Right atrium auricular region (tissue), 2 donors: Measurements from ENCODE around the gene UBE2E2. TPM values are rescaled to one million over a fixed set of nuclear protein-coding genes. Genes with fewer than 3 reads are reported as not detected.

Experiments used
- DNase-seq: peaks from one replicate; pipeline ENCODE4 v3.0.0-alpha.2; 2019; ENCODE audit warnings: low spot score
- H3K27ac ChIP-seq, 2 donors: fragments of 200-600 bp; sonication (generic); 1 replicate in 1 of 2; 2 replicates in 1 of 2; pipeline ENCODE4 v1.5.1; 2016 to 2019
- H3K27me3 ChIP-seq, 2 donors: fragments of 200-600 bp; sonication (generic); one replicate each; pipeline versions ENCODE4 v1.5.1 to v1.6.0; 2017 to 2019
- H3K36me3 ChIP-seq: fragments of 200-600 bp; sonication (generic); one replicate; pipeline ENCODE4 v1.5.1; 2016
- H3K4me1 ChIP-seq, 2 donors: fragments of 200-600 bp; sonication (generic); one replicate each; pipeline versions ENCODE4 v1.5.1 to v1.6.0; 2017 to 2019
- H3K4me3 ChIP-seq, 2 donors: fragments of 200-600 bp; sonication (generic); 1 replicate in 1 of 2; 2 replicates in 1 of 2; pipeline ENCODE4 v1.5.1; 2017 to 2019; ENCODE audit warnings: mild to moderate bottlenecking in 1 of 2, moderate library complexity in 1 of 2
- H3K9me3 ChIP-seq, 2 donors: fragments of 200-600 bp; sonication (generic); one replicate each; pipeline ENCODE4 v1.5.1; 2019
- total RNA-seq, 2 donors: library from RNA; depleted of rRNA; stranded (reverse); fragments of >200 nt; gene quantifications; one replicate each; pipeline ENCODE4 v1.1.0, GENCODE V29; 2016
- TF ChIP-seq, protein P1 (sequence below), 2 donors: fragments of 200-600 bp; sonication (generic); IDR thresholded peaks; one replicate each; pipeline ENCODE4 v1.5.1; 2019; ENCODE audit warnings: antibody characterized with exemption in 2 of 2

Gene UBE2E2
- total RNA-seq, 2 donors from 2014 or later, result 31.0 to 36.7 TPM

DNA sequence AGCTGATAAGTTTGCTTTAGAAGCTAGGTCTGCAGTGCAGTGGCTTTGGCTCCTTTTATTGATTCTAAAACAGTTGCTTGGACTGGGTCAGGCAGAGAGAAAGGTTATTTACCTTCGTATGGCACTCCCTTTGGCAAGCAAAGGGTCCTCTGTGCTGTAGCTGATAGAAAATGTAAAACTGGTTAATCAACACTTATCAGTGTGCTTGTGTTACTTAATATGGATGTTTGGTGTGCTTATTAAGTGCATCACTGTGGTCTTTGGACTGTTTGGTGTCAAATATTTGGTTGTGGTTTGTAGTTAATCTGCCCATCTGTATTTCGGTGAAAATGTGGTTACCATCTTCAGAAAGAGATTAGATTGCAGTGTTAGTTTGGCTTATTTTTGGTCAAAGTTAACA lies 16.0 kb downstream of the UBE2E2 start:
- Histone ChIP-seq H3K27me3 (no peaks in the 10 kb centered on the region), H3K27ac (no peak overlapping the region), H3K9me3 (peaks cover 0 to 8% of the 10 kb centered on the region in 2 donors), H3K36me3 (no peaks in the 10 kb centered on the region), H3K4me1 (peaks cover 0 to 17% of the 10 kb centered on the region in 2 donors), H3K4me3 (no peak overlapping the region)
- TF ChIP-seq, protein P1, sequence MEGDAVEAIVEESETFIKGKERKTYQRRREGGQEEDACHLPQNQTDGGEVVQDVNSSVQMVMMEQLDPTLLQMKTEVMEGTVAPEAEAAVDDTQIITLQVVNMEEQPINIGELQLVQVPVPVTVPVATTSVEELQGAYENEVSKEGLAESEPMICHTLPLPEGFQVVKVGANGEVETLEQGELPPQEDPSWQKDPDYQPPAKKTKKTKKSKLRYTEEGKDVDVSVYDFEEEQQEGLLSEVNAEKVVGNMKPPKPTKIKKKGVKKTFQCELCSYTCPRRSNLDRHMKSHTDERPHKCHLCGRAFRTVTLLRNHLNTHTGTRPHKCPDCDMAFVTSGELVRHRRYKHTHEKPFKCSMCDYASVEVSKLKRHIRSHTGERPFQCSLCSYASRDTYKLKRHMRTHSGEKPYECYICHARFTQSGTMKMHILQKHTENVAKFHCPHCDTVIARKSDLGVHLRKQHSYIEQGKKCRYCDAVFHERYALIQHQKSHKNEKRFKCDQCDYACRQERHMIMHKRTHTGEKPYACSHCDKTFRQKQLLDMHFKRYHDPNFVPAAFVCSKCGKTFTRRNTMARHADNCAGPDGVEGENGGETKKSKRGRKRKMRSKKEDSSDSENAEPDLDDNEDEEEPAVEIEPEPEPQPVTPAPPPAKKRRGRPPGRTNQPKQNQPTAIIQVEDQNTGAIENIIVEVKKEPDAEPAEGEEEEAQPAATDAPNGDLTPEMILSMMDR (IDR thresholded peaks at IDR 0.05), result no peak
- DNase-seq, result no peak

DNA sequence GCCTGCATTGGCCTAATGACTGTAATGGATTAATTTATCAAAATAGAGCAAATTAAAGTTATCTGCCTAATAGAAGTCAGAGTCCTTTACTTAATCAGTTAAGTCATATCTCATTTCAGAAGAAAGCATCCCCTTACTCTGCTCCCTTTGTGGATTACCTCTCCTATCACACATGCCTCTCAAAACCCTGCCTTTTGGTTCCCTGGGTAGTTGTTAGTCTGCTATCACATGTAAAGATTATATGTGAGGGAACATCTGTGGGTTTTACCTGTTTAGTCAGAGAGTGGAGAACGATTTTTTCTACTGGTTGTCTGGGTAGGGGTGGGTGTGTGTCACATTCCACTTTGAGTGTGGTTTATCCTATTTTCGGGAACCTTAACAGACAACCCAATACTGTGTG lies 16.4 kb downstream of the UBE2E2 start:
- no peak for DNase-seq
- H3K27ac ChIP-seq, result no peak overlapping the region
- no peaks in the 10 kb centered on the region for H3K27me3 ChIP-seq
- H3K4me3 ChIP-seq, result no peak overlapping the region
- peaks cover 0 to 9% of the 10 kb centered on the region in 2 donors for H3K9me3 ChIP-seq
- H3K4me1 ChIP-seq, result peaks cover 0 to 17% of the 10 kb centered on the region in 2 donors
- TF ChIP-seq, protein P1 (IDR thresholded peaks at IDR 0.05), result no peak
- H3K36me3 ChIP-seq, result no peaks in the 10 kb centered on the region

- Histone ChIP-seq H3K27me3 (no peaks in the 10 kb centered on the region), H3K36me3 (no peaks in the 10 kb centered on the region), H3K4me1 (peaks cover 0 to 17% of the 10 kb centered on the region in 2 donors), H3K4me3 (no peak overlapping the region), H3K27ac (no peak overlapping the region), H3K9me3 (peaks cover 0 to 9% of the 10 kb centered on the region in 2 donors)
- no peak for DNase-seq
- TF ChIP-seq, protein P1 (IDR thresholded peaks at IDR 0.05), result no peak
Observed at GRCh38 chr3:23221136-23221535, 18.0 kb downstream of the UBE2E2 start.

GRCh38 chr3:23232016-23232415 lies 28.9 kb downstream of the UBE2E2 start:
- H3K4me1 ChIP-seq, result peaks cover 0 to 12% of the 10 kb centered on the region in 2 donors
- no peak for DNase-seq
- TF ChIP-seq, protein P1 (IDR thresholded peaks at IDR 0.05), result no peak

DNA sequence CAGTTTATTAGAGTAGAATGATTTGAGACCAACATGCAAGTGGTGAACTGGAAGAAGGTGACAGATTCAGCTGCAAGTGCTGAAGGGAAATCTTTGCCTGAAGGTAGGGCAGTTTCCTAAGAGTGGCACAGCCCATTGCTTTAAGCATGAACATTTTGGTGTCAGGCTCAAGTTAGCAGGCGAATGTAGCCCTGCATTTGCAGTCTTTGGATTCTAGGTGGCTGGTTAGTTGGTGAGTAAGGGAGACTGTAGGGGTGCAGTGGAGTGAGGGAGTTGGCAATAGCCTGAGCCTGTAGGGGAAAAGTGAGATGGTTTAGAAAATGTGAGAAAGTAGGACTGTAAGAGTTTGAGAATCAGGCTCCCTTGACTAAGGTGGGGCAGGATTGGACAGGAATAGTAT lies 29.7 kb downstream of the UBE2E2 start:
- no peaks in the 10 kb centered on the region for H3K27me3 ChIP-seq
- H3K4me1 ChIP-seq, result peaks cover 0 to 12% of the 10 kb centered on the region in 2 donors
- no peaks in the 10 kb centered on the region for H3K9me3 ChIP-seq
- no peak for DNase-seq
- no peak overlapping the region for H3K27ac ChIP-seq
- no peak overlapping the region for H3K4me3 ChIP-seq
- TF ChIP-seq, protein P1 (IDR thresholded peaks at IDR 0.05), result no peak
- no peaks in the 10 kb centered on the region for H3K36me3 ChIP-seq

More at GRCh38 chr3:23232016-23232415, 28.9 kb downstream of the UBE2E2 start:
- no peak overlapping the region for H3K27ac ChIP-seq
- no peaks in the 10 kb centered on the region for H3K27me3 ChIP-seq
- H3K4me3 ChIP-seq, result no peak overlapping the region
- H3K9me3 ChIP-seq, result no peaks in the 10 kb centered on the region
- no peaks in the 10 kb centered on the region for H3K36me3 ChIP-seq

GRCh38 chr3:23235264-23235663 lies 32.1 kb downstream of the UBE2E2 start:
- TF ChIP-seq, protein P1 (IDR thresholded peaks at IDR 0.05), result no peak
- no peak for DNase-seq
- Histone ChIP-seq H3K9me3 (no peaks in the 10 kb centered on the region), H3K4me1 (peaks cover 0 to 7% of the 10 kb centered on the region in 2 donors), H3K36me3 (no peaks in the 10 kb centered on the region), H3K27me3 (no peaks in the 10 kb centered on the region), H3K4me3 (no peak overlapping the region), H3K27ac (no peak overlapping the region)
